NB4 (cell line): ENCODE results near the gene LRTM2.

Source experiments
- MYC ChIP-seq: IDR thresholded peaks from 2 replicates; pipeline ENCODE4 v1.6.1; 2011; ENCODE audit warnings: low read depth, low read length
- POLR2A ChIP-seq: IDR thresholded peaks from 2 replicates; pipeline ENCODE4 v1.6.1; 2011; ENCODE audit warnings: mild to moderate bottlenecking; ENCODE audit not compliant: insufficient read length; ENCODE audit errors: extremely low read depth
- TF ChIP-seq, protein P1 (sequence below): IDR thresholded peaks from 2 replicates; pipeline ENCODE4 v1.6.1; 2011; ENCODE audit warnings: low read depth, low read length
- TF ChIP-seq, protein P2 (sequence below): IDR thresholded peaks from one replicate; pipeline ENCODE4 v1.5.1; 2012; ENCODE audit warnings: low read depth, low read length

DNA sequence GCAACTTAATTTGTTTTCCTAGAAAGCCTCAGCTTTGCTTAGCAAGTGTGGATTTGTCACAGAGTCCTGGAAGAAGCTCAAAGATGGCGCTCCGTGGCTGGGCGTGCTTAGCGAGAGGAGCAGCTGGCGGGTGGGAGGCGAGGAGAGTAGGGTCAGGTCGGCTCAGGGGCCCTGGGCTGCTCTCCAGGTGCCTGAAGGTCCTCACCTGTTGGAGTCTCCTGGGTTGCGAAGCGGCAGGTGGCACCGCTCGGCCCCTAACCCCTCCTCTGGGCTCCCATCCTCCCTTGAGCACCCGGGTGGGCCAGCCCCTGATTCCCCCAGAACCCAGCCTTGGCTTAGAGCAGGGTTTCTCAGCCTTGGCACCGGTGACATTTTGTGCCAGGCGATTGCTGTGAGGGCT lies 25.1 kb downstream of the LRTM2 start:
- TF ChIP-seq, protein P1, sequence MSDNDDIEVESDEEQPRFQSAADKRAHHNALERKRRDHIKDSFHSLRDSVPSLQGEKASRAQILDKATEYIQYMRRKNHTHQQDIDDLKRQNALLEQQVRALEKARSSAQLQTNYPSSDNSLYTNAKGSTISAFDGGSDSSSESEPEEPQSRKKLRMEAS, result no peak
- TF ChIP-seq, protein P2, sequence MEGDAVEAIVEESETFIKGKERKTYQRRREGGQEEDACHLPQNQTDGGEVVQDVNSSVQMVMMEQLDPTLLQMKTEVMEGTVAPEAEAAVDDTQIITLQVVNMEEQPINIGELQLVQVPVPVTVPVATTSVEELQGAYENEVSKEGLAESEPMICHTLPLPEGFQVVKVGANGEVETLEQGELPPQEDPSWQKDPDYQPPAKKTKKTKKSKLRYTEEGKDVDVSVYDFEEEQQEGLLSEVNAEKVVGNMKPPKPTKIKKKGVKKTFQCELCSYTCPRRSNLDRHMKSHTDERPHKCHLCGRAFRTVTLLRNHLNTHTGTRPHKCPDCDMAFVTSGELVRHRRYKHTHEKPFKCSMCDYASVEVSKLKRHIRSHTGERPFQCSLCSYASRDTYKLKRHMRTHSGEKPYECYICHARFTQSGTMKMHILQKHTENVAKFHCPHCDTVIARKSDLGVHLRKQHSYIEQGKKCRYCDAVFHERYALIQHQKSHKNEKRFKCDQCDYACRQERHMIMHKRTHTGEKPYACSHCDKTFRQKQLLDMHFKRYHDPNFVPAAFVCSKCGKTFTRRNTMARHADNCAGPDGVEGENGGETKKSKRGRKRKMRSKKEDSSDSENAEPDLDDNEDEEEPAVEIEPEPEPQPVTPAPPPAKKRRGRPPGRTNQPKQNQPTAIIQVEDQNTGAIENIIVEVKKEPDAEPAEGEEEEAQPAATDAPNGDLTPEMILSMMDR, result no peak
- TF ChIP-seq POLR2A (no peak), MYC (no peak)
